Endothelial cell of umbilical vein (primary cell): Measurements from ENCODE around the gene NEMP2. TPM values are rescaled to one million over a fixed set of nuclear protein-coding genes. Genes with fewer than 3 reads are reported as not detected.

Experiments
- BruUV-seq: library from RNA; stranded (reverse); fragments of 400-500 nt; replicated peaks from 2 replicates; lab custom pipeline; 2021; lab: Mats Ljungman, UMichigan
- CTCF ChIA-PET: fragments of 300-600, 350-600 bp; sonication (Branson Sonifier 250); formaldehyde crosslinking; loops from one replicate; lab custom pipeline; 2021; ENCODE audit warnings: antibody characterized with exemption, inconsistent platforms; lab: Charles Lee
- POLR2A ChIA-PET: fragments of 300-600, 350-600 bp; sonication (Branson Sonifier 250); formaldehyde crosslinking; loops from one replicate; lab custom pipeline; 2021; ENCODE audit warnings: antibody characterized with exemption, inconsistent platforms; lab: Charles Lee
- DNase-seq: peaks from one replicate; pipeline ENCODE4 v3.0.0-alpha.2; 2011; ENCODE audit warnings: low read depth, low spot score
- FAIRE-seq: peaks from 2 replicates; lab custom pipeline; 2011; peaks lifted over from hg19 to GRCh38; lab: Jason Lieb, UNC
- H2AFZ ChIP-seq: 2 replicates; pipeline ENCODE4 v1.6.0; 2012; ENCODE audit warnings: low read depth, low read length, control low read depth, inconsistent platforms
- H3K27ac ChIP-seq: 2 replicates; pipeline ENCODE4 v1.5.1; 2011; ENCODE audit warnings: low read depth, mild to moderate bottlenecking, control low read depth, low read length, moderate library complexity; ENCODE audit not compliant: insufficient read depth
- H3K27me3 ChIP-seq, 2 experiments: 2 replicates each; pipeline versions ENCODE4 v1.6.0 to v1.6.1; 2011; ENCODE audit warnings: low read length in 2 of 2, mixed read lengths in 1 of 2; ENCODE audit not compliant: control insufficient read depth in 2 of 2, insufficient read depth in 2 of 2
- H3K36me3 ChIP-seq, 2 experiments: 2 replicates in 1 of 2; 3 replicates in 1 of 2; pipeline ENCODE4 v1.5.1; 2011; ENCODE audit warnings: low read length in 2 of 2, mild to moderate bottlenecking in 1 of 2, moderate library complexity in 1 of 2; ENCODE audit not compliant: control insufficient read depth in 2 of 2, insufficient read depth in 2 of 2; ENCODE audit errors: extremely low read depth in 1 of 2
- H3K4me1 ChIP-seq: 3 replicates; pipeline ENCODE4 v1.5.1; 2011; ENCODE audit warnings: mild to moderate bottlenecking, low read length; ENCODE audit not compliant: control insufficient read depth, insufficient read depth; ENCODE audit errors: extremely low read depth
- H3K4me2 ChIP-seq: 2 replicates; pipeline ENCODE4 v1.6.1; 2011; ENCODE audit warnings: low read length, control low read depth, mixed read lengths; ENCODE audit not compliant: insufficient read depth
- H3K4me3 ChIP-seq, 3 experiments: fragments of 200-600 bp in 1 of 3; sonication (generic), shearing (Covaris generic) in 1 of 3; replicated peaks in 1 of 3; 2 replicates each; pipeline ENCODE4 v1.5.1; 2011 to 2016; ENCODE audit warnings: control low read depth in 3 of 3, low read length in 3 of 3, mild to moderate bottlenecking in 2 of 3, inconsistent platforms in 1 of 3, low read depth in 1 of 3, moderate library complexity in 1 of 3; ENCODE audit not compliant: insufficient read depth in 1 of 3
- H3K79me2 ChIP-seq: 2 replicates; pipeline ENCODE4 v1.6.0; 2012; ENCODE audit warnings: low read length, inconsistent platforms; ENCODE audit not compliant: control insufficient read depth, insufficient read depth
- H3K9ac ChIP-seq: replicated peaks from 2 replicates; pipeline ENCODE3; 2011; ENCODE audit warnings: low read length, control low read depth; ENCODE audit not compliant: insufficient read depth; ENCODE audit errors: extremely low read depth
- H3K9me1 ChIP-seq: replicated peaks from 3 replicates; pipeline ENCODE4 v1.6.0; 2011; ENCODE audit warnings: mild to moderate bottlenecking, low read length; ENCODE audit not compliant: control insufficient read depth, insufficient read depth; ENCODE audit errors: extremely low read depth
- H3K9me3 ChIP-seq: replicated peaks from 2 replicates; pipeline ENCODE4 v1.5.1; 2012; ENCODE audit warnings: low read length, inconsistent platforms; ENCODE audit not compliant: control insufficient read depth, insufficient read depth
- H4K20me1 ChIP-seq: replicated peaks from 2 replicates; pipeline ENCODE3; 2011; ENCODE audit warnings: mild to moderate bottlenecking, low read length; ENCODE audit not compliant: control insufficient read depth, insufficient read depth; ENCODE audit errors: extremely low read depth
- CTCF ChIP-seq, 2 donors: IDR thresholded peaks; 1 replicate in 1 of 2; 2 replicates in 1 of 2; pipeline ENCODE4 v1.5.1; 2011; ENCODE audit warnings: low read length in 2 of 2, mild to moderate bottlenecking in 2 of 2, moderate library complexity in 2 of 2, control low read depth in 1 of 2, inconsistent platforms in 1 of 2, low read depth in 1 of 2; ENCODE audit not compliant: insufficient read depth in 1 of 2; ENCODE audit errors: extremely low read depth in 1 of 2
- EZH2 ChIP-seq: IDR thresholded peaks from 2 replicates; pipeline ENCODE4 v1.6.1; 2012; ENCODE audit warnings: borderline replicate concordance, low read depth, mild to moderate bottlenecking, moderate library complexity, low read length, inconsistent platforms; ENCODE audit not compliant: severe bottlenecking
- FOS ChIP-seq: IDR thresholded peaks from 2 replicates; pipeline ENCODE4 v1.6.1; 2011; ENCODE audit warnings: mild to moderate bottlenecking, low read length, moderate library complexity, borderline replicate concordance; ENCODE audit not compliant: insufficient read depth
- GATA2 ChIP-seq: IDR thresholded peaks from 2 replicates; pipeline ENCODE4 v1.7.0; 2011; ENCODE audit warnings: low read depth, mild to moderate bottlenecking, moderate library complexity, mixed read lengths, low read length; ENCODE audit not compliant: insufficient read length, insufficient read depth
- JUN ChIP-seq: IDR thresholded peaks from 2 replicates; pipeline ENCODE4 v1.6.1; 2011; ENCODE audit warnings: borderline replicate concordance, low read depth; ENCODE audit not compliant: insufficient read length, insufficient read depth
- MAX ChIP-seq: IDR thresholded peaks from 2 replicates; pipeline ENCODE4 v1.6.1; 2011; ENCODE audit not compliant: insufficient read depth, insufficient read length
- MYC ChIP-seq: IDR thresholded peaks from one replicate; pipeline ENCODE4 v1.6.1; 2011; ENCODE audit warnings: mild to moderate bottlenecking, low read depth, low read length
- POLR2A ChIP-seq: IDR thresholded peaks from 2 replicates; pipeline ENCODE4 v1.6.1; 2012; ENCODE audit warnings: low read depth, mild to moderate bottlenecking, control low read depth, low read length
- POLR2AphosphoS5 ChIP-seq: IDR thresholded peaks from 2 replicates; pipeline ENCODE4 v1.6.1; 2012; ENCODE audit warnings: low read depth, mild to moderate bottlenecking, control low read depth, low read length, moderate library complexity; ENCODE audit not compliant: insufficient read depth
- dilution Hi-C: fragments of 300-500 bp; cut with MboI; formaldehyde crosslinking; loops from one replicate; pipeline ENCODE4 v1.15.0; 2019; ENCODE audit warnings: low sequenced_read_pairs; ENCODE audit not compliant: extremely low pct_ligation_motif_present
- intact Hi-C: fragments of 100-400 bp; cut with micrococcal nuclease; formaldehyde crosslinking; loops from one replicate; pipeline ENCODE4 v1.10.0; 2022
- polyA plus RNA-seq, 4 experiments: library from polyadenylated mRNA; depleted of rRNA in 3 of 4; stranded (reverse) in 3 of 4; unstranded in 1 of 4; fragments of >200 nt; gene quantifications; 2 replicates each; pipeline versions ENCODE4 v1.2.1 to v1.2.3, GENCODE V29; 2011 to 2012; ENCODE audit warnings: missing spikeins in 1 of 4
- total RNA-seq: library from RNA; stranded (reverse); gene quantifications from 2 replicates; pipeline ENCODE4 v1.2.3, GENCODE V29; 2021

Gene NEMP2
- total and polyA plus RNA-seq, 2 donors (not counting 3 experiments of a cell fraction or from before 2014, with no cell fraction given), result 3.1 to 8.4 TPM

- Histone ChIP-seq H3K27me3 (no peaks in the 10 kb centered on the region), H3K9me1 (no peaks in the 10 kb centered on the region), H3K27ac (no peak overlapping the region), H3K79me2 (no peaks in the 10 kb centered on the region), H2AFZ (no peak overlapping the region), H3K9me3 (no peaks in the 10 kb centered on the region), H3K4me1 (no peaks in the 10 kb centered on the region), H3K36me3 (no peaks in the 10 kb centered on the region), H3K9ac (no peak overlapping the region), H4K20me1 (no peaks in the 10 kb centered on the region), H3K4me3 (no peak overlapping the region), H3K4me2 (no peak overlapping the region)
- BruUV-seq, result no TSS peak
- dilution Hi-C loops (no loop called here), intact Hi-C loops (no loop called here)
- DNase-seq (no peak), FAIRE-seq (no peak)
- no peak for TF ChIP-seq POLR2A
- ChIA-PET POLR2A (no interaction called here), CTCF (interaction anchor here (0.9 to 1.8 kb wide), 3 partner anchors 9 to 19 kb away, joined by 3 to 4 read pairs (median 3); no protein-coding TSS in a partner anchor)
These were observed 45.7 kb upstream of the NEMP2 start for GRCh38 chr2:190579915-190580846.

GRCh38 chr2:190579058-190579410 is 44.5 kb upstream of the NEMP2 start:
- ChIA-PET POLR2A (interaction anchor here (0.6 kb wide), 1 partner anchor 649 kb away, joined by 8 read pairs; no protein-coding TSS in a partner anchor), CTCF (no interaction called here)
- Histone ChIP-seq H3K9me3 (no peaks in the 10 kb centered on the region), H3K9me1 (no peaks in the 10 kb centered on the region), H3K4me2 (no peak overlapping the region), H3K27ac (no peak overlapping the region), H4K20me1 (no peaks in the 10 kb centered on the region), H2AFZ (no peak overlapping the region), H3K9ac (no peak overlapping the region), H3K4me1 (no peaks in the 10 kb centered on the region), H3K4me3 (no peak overlapping the region), H3K36me3 (no peaks in the 10 kb centered on the region), H3K79me2 (no peaks in the 10 kb centered on the region), H3K27me3 (no peaks in the 10 kb centered on the region)
- BruUV-seq, result no TSS peak
- dilution Hi-C loops (no loop called here), intact Hi-C loops (no loop called here)
- FAIRE-seq (no peak), DNase-seq (no peak)
- TF ChIP-seq POLR2A (no peak), JUN (no peak), MAX (no peak), GATA2 (no peak), CTCF (IDR thresholded peaks at IDR 0.05; ENCODE audit: extremely low read depth in 1 of 2, insufficient read depth in 1 of 2, low read depth in 1 of 2, low read length in 2 of 2) (no peak), POLR2AphosphoS5 (no peak), MYC (no peak), EZH2 (no peak), FOS (no peak)
